PFSK-1 (cell line): ENCODE results near the gene SHC2.

Experiments
- POLR2AphosphoS5 ChIP-seq: IDR thresholded peaks from 2 replicates; pipeline ENCODE4 v1.6.1; 2012; ENCODE audit warnings: low read depth, mild to moderate bottlenecking, control low read depth, low read length, moderate library complexity
- SIN3A ChIP-seq: IDR thresholded peaks from 2 replicates; pipeline ENCODE4 v1.6.1; 2012; ENCODE audit warnings: mild to moderate bottlenecking, low read length, moderate library complexity, borderline replicate concordance; ENCODE audit not compliant: insufficient read depth
- TAF1 ChIP-seq: IDR thresholded peaks from 2 replicates; pipeline ENCODE4 v1.6.1; 2012; ENCODE audit warnings: low read length, control low read depth, borderline replicate concordance; ENCODE audit not compliant: insufficient read depth
- TF ChIP-seq, protein P1 (sequence below), 2 experiments: IDR thresholded peaks; 2 replicates each; pipeline versions ENCODE4 v1.6.1 to v1.8.0; 2011 to 2012; ENCODE audit warnings: low read depth in 2 of 2, low read length in 2 of 2, control low read depth in 1 of 2, inconsistent platforms in 1 of 2, mild to moderate bottlenecking in 1 of 2, moderate library complexity in 1 of 2; ENCODE audit not compliant: insufficient read depth in 1 of 2

- TF ChIP-seq TAF1 (no peak), POLR2AphosphoS5 (no peak), SIN3A (no peak)
- TF ChIP-seq, protein P1, sequence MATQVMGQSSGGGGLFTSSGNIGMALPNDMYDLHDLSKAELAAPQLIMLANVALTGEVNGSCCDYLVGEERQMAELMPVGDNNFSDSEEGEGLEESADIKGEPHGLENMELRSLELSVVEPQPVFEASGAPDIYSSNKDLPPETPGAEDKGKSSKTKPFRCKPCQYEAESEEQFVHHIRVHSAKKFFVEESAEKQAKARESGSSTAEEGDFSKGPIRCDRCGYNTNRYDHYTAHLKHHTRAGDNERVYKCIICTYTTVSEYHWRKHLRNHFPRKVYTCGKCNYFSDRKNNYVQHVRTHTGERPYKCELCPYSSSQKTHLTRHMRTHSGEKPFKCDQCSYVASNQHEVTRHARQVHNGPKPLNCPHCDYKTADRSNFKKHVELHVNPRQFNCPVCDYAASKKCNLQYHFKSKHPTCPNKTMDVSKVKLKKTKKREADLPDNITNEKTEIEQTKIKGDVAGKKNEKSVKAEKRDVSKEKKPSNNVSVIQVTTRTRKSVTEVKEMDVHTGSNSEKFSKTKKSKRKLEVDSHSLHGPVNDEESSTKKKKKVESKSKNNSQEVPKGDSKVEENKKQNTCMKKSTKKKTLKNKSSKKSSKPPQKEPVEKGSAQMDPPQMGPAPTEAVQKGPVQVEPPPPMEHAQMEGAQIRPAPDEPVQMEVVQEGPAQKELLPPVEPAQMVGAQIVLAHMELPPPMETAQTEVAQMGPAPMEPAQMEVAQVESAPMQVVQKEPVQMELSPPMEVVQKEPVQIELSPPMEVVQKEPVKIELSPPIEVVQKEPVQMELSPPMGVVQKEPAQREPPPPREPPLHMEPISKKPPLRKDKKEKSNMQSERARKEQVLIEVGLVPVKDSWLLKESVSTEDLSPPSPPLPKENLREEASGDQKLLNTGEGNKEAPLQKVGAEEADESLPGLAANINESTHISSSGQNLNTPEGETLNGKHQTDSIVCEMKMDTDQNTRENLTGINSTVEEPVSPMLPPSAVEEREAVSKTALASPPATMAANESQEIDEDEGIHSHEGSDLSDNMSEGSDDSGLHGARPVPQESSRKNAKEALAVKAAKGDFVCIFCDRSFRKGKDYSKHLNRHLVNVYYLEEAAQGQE (IDR thresholded peaks at IDR 0.05; ENCODE audit: insufficient read depth in 1 of 2, low read depth in 2 of 2, low read length in 2 of 2) = no peak
These were observed 92.7 kb downstream of the SHC2 start for GRCh38 chr19:367963-368629.
